Ishikawa (cell line): Measurements from ENCODE around the gene PLPPR5.
A peak's percentile ranks its signal among the peaks of the same experiment; 100 is the strongest.

Experiments
- CEBPB ChIP-seq: IDR thresholded peaks from 2 replicates; pipeline ENCODE4 v1.6.1; 2012
- CREB1 ChIP-seq: IDR thresholded peaks from 2 replicates; pipeline ENCODE4 v1.6.1; 2012; ENCODE audit warnings: low read depth
- EGR1 ChIP-seq: IDR thresholded peaks from 2 replicates; pipeline ENCODE4 v1.6.1; 2012
- FOXM1 ChIP-seq: IDR thresholded peaks from 2 replicates; pipeline ENCODE4 v1.6.1; 2012; ENCODE audit warnings: low read depth, borderline replicate concordance
- MAX ChIP-seq: IDR thresholded peaks from 2 replicates; pipeline ENCODE4 v1.6.1; 2012
- NFIC ChIP-seq: IDR thresholded peaks from 2 replicates; pipeline ENCODE4 v1.6.1; 2012
- RAD21 ChIP-seq: IDR thresholded peaks from 2 replicates; pipeline ENCODE4 v1.6.1; 2012; ENCODE audit warnings: low read depth
- REST ChIP-seq: IDR thresholded peaks from 2 replicates; pipeline ENCODE4 v1.6.1; 2012; ENCODE audit warnings: low read depth, mild to moderate bottlenecking
- TAF1 ChIP-seq: IDR thresholded peaks from 2 replicates; pipeline ENCODE4 v1.6.1; 2012; ENCODE audit warnings: low read depth, mild to moderate bottlenecking
- TCF12 ChIP-seq: IDR thresholded peaks from 2 replicates; pipeline ENCODE4 v1.6.1; 2012; ENCODE audit warnings: low read depth
- TEAD4 ChIP-seq: IDR thresholded peaks from 2 replicates; pipeline ENCODE4 v1.6.1; 2012
- USF1 ChIP-seq: IDR thresholded peaks from 2 replicates; pipeline ENCODE4 v1.6.1; 2012
- YY1 ChIP-seq: IDR thresholded peaks from 2 replicates; pipeline ENCODE4 v1.6.1; 2012; ENCODE audit warnings: low read depth
- ZBTB7A ChIP-seq: IDR thresholded peaks from 2 replicates; pipeline ENCODE4 v1.6.1; 2012; ENCODE audit warnings: low read depth

Gene PLPPR5

GRCh38 chr1:99004861-99005442, at the start of gene PLPPR5:
TSS of gene PLPPR5 (minus strand) at chr1:99004861. CDS start at chr1:99004671, 190 bp downstream.
- TF ChIP-seq REST (no peak), EGR1 (peak; percentile 84)

GRCh38 chr1:99051611-99052283, 47.1 kb upstream of the PLPPR5 start:
- TF ChIP-seq TAF1 (no peak), REST (no peak), CREB1 (no peak), CEBPB (no peak), TEAD4 (no peak), EGR1 (no peak), NFIC (no peak), FOXM1 (no peak), USF1 (no peak)

GRCh38 chr1:99049745-99050144, 45.1 kb upstream of the PLPPR5 start:
- TF ChIP-seq ZBTB7A: no peak
- no peak for TF ChIP-seq USF1
- no peak for TF ChIP-seq TEAD4
- no peak for TF ChIP-seq TCF12
- TF ChIP-seq CEBPB: no peak
- no peak for TF ChIP-seq FOXM1
- TF ChIP-seq CREB1: no peak
- TF ChIP-seq RAD21: no peak
- no peak for TF ChIP-seq MAX

- TF ChIP-seq TAF1 (no peak), YY1 (no peak), TCF12 (no peak), USF1 (no peak), CEBPB (no peak), REST (no peak), RAD21 (no peak), MAX (no peak), NFIC (no peak)
Measured at GRCh38 chr1:99018313-99018712, 13.7 kb upstream of the PLPPR5 start.

GRCh38 chr1:99017655-99018054, 13.0 kb upstream of the PLPPR5 start:
- TF ChIP-seq YY1: no peak
- TF ChIP-seq ZBTB7A: no peak
- TF ChIP-seq CREB1: no peak
- no peak for TF ChIP-seq MAX
- TF ChIP-seq EGR1: no peak
- TF ChIP-seq FOXM1: no peak
